Mucosa of descending colon (tissue), 3 donors: Measurements from ENCODE around the gene GNGT1. TPM values are rescaled to one million over a fixed set of nuclear protein-coding genes. Genes with fewer than 3 reads are reported as not detected.
A peak's percentile ranks its signal among the peaks of the same experiment; 100 is the strongest.

Experiments
- ATAC-seq: fragments of 200-7000 bp; cut with Tn5 transposase; one replicate; pipeline ENCODE4 v1.9.1; 2020; ENCODE audit warnings: mild to moderate bottlenecking, moderate library complexity
- DNase-seq, 3 donors: peaks; one replicate each; pipeline ENCODE4 v3.0.0-alpha.2; 2020
- H3K36me3 ChIP-seq: fragments of 200-600 bp; one replicate; pipeline ENCODE4 v1.8.0; 2021; ENCODE audit warnings: low read depth, mild to moderate bottlenecking
- H3K4me1 ChIP-seq: fragments of 200-600 bp; one replicate; pipeline ENCODE4 v1.8.0; 2021; ENCODE audit warnings: low read depth, mild to moderate bottlenecking
- H3K4me3 ChIP-seq: fragments of 200-600 bp; one replicate; pipeline ENCODE4 v1.8.0; 2021; ENCODE audit warnings: mild to moderate bottlenecking
- H3K9me3 ChIP-seq: fragments of 200-600 bp; one replicate; pipeline ENCODE4 v1.8.0; 2021; ENCODE audit warnings: mild to moderate bottlenecking
- intact Hi-C, 2 donors: fragments of 100-400 bp; cut with DNase I in 1 of 2; cut with micrococcal nuclease in 1 of 2; formaldehyde crosslinking; loops; one replicate each; pipeline versions ENCODE4 v1.11.0 to v1.11.1; 2022; cut with DNase I, micrococcal nuclease
- total RNA-seq, 3 donors: library from RNA; stranded (reverse); fragmentation: NEBNext Ultra II Directional in 2 of 3; extraction: Animal tissue kit (Norgen Biotek cat#: 25700) in 2 of 3; gene quantifications; one replicate each; pipeline versions ENCODE4 v1.2.1 to v1.2.4, GENCODE V29; 2021 to 2023
- TF ChIP-seq, protein P1 (sequence below): fragments of 200-600 bp; IDR thresholded peaks from one replicate; pipeline ENCODE4 v1.8.0; 2022; ENCODE audit warnings: antibody characterized with exemption, mild to moderate bottlenecking
- donor health status: DM: no; HTN: no; CAD: no; lungs with moderate emphysema.
- donor health status: DM: no; HTN: no; CAD: no.
- donor health status: DM: no; HTN: yes; CAD: no.

Gene GNGT1
- total RNA-seq, 3 donors from 2014 or later = not detected

DNA sequence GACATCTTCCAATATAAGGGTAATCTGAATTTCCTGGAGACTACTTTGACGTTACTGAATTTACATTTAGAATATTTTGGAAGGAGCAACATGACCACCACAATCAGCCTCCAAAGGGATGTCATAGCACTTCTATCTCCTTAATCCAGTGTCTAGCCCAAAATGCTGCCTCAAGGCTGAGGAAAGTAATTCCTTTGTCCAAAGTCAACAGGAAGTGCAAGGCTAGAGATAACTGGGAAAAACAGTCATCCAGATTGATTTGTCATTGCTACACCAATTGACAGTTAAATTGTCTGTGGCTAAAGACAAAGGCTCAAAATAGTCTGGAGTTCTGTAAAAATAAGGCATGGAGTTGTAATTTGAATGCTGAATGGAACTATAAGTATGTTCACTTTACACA is 11.9 kb upstream of the GNGT1 start:
- no peak for ATAC-seq
- TF ChIP-seq, protein P1, sequence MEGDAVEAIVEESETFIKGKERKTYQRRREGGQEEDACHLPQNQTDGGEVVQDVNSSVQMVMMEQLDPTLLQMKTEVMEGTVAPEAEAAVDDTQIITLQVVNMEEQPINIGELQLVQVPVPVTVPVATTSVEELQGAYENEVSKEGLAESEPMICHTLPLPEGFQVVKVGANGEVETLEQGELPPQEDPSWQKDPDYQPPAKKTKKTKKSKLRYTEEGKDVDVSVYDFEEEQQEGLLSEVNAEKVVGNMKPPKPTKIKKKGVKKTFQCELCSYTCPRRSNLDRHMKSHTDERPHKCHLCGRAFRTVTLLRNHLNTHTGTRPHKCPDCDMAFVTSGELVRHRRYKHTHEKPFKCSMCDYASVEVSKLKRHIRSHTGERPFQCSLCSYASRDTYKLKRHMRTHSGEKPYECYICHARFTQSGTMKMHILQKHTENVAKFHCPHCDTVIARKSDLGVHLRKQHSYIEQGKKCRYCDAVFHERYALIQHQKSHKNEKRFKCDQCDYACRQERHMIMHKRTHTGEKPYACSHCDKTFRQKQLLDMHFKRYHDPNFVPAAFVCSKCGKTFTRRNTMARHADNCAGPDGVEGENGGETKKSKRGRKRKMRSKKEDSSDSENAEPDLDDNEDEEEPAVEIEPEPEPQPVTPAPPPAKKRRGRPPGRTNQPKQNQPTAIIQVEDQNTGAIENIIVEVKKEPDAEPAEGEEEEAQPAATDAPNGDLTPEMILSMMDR = no peak
- Histone ChIP-seq H3K4me1 (no peaks in the 10 kb centered on the region), H3K4me3 (no peak overlapping the region), H3K36me3 (no peaks in the 10 kb centered on the region), H3K9me3 (no peaks in the 10 kb centered on the region)
- intact Hi-C loops = loop anchor here in 1 of 2 donors (10.0 kb wide), 1 partner anchor 110 kb away; the partner anchor contains the start of gene BET1
- DNase-seq = no peak

- no peak for ATAC-seq
- no peak for DNase-seq
- H3K36me3 ChIP-seq = no peaks in the 10 kb centered on the region
- H3K4me3 ChIP-seq = no peak overlapping the region
- H3K9me3 ChIP-seq = no peaks in the 10 kb centered on the region
- H3K4me1 ChIP-seq = no peaks in the 10 kb centered on the region
- TF ChIP-seq, protein P1 = no peak
- intact Hi-C loops = loop anchor here in 1 of 2 donors (10.0 kb wide), 1 partner anchor 110 kb away; the partner anchor contains the start of gene BET1
Measured at GRCh38 chr7:93894966-93895640, 11.3 kb upstream of the GNGT1 start.

- Histone ChIP-seq H3K9me3 (no peaks in the 10 kb centered on the region), H3K36me3 (no peaks in the 10 kb centered on the region), H3K4me1 (no peaks in the 10 kb centered on the region), H3K4me3 (no peak overlapping the region)
- intact Hi-C loops = loop anchor here in 1 of 2 donors (10.0 kb wide), 1 partner anchor 109 kb away; the partner anchor contains the start of gene BET1
- ATAC-seq = no peak
- TF ChIP-seq, protein P1 = no peak
- DNase-seq = no peak
Measured at GRCh38 chr7:93895859-93896600, 10.3 kb upstream of the GNGT1 start.

DNA sequence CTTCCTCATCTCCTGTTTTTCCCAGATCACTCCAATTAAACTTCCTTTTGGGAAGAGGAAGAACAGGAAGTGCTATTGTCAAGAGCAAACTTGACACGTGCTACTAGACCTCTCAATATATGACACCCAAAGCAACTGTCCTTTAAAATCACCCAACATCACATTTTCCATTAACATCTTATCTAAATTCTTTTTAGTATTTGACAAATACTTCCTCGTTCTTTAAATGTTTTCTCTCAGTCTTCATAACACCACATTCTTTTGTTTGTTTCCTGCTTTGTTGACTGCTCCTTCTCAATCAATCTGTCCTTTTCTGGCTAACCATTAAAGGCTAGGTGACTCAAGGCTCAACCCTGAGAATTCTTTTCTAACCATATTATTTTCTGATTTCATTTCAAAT is 8.7 kb upstream of the GNGT1 start:
- Histone ChIP-seq H3K4me1 (no peaks in the 10 kb centered on the region), H3K9me3 (no peaks in the 10 kb centered on the region), H3K4me3 (no peak overlapping the region), H3K36me3 (no peaks in the 10 kb centered on the region)
- intact Hi-C loops = loop anchor here in 1 of 2 donors (10.0 kb wide), 1 partner anchor 107 kb away; the partner anchor contains the start of gene BET1
- ATAC-seq (no peak), DNase-seq (no peak)
- TF ChIP-seq, protein P1 = no peak

GRCh38 chr7:93902777-93903423 is 3.5 kb upstream of the GNGT1 start:
- Histone ChIP-seq H3K36me3 (no peaks in the 10 kb centered on the region), H3K9me3 (no peaks in the 10 kb centered on the region), H3K4me3 (no peak overlapping the region), H3K4me1 (no peaks in the 10 kb centered on the region)
- TF ChIP-seq, protein P1 = peak; percentile 17
- DNase-seq = no peak
- intact Hi-C loops = loop anchor here (2.0 to 10.0 kb wide), 2 partner anchors 182 to 184 kb away; no protein-coding TSS in a partner anchor
- ATAC-seq = peak; percentile 27
